K562 (cell line): ENCODE measurements around the gene TRNP1. TPM values are rescaled to one million over a fixed set of nuclear protein-coding genes. Genes with fewer than 3 reads are reported as not detected.
A peak's percentile ranks its signal among the peaks of the same experiment; 100 is the strongest.

Experiments used
- ATAC-seq: fragments of 200-7000 bp; cut with Tn5 transposase; 3 replicates; pipeline ENCODE4 v1.9.1; 2020; ENCODE audit warnings: moderate library complexity
- BruUV-seq: library from RNA; stranded (reverse); fragments of 400-500 nt; replicated peaks from 2 replicates; lab custom pipeline; 2021; lab: Mats Ljungman, UMichigan
- CTCF ChIA-PET: fragments of 300-600 bp; formaldehyde crosslinking; extraction: SDS; loops from one replicate; lab custom pipeline; 2021; ENCODE audit warnings: low intra/inter-chr PET ratio; lab: Yijun Ruan, JAX
- POLR2A ChIA-PET: fragments of 300-600, 350-650 bp; sonication (Branson Sonifier 250); formaldehyde crosslinking; extraction: SDS; loops from one replicate; lab custom pipeline; 2021; ENCODE audit warnings: antibody characterized with exemption, inconsistent platforms; lab: Yijun Ruan, JAX
- DNase-seq, 4 experiments: peaks; one replicate each; pipeline versions ENCODE4 v3.0.0 to v3.0.0-alpha.2; 2011 to 2018; ENCODE audit warnings: low spot score in 3 of 4, mixed read lengths in 3 of 4; ENCODE audit errors: extremely low read depth in 1 of 4
- FAIRE-seq: peaks from 2 replicates; lab custom pipeline; 2011; peaks lifted over from hg19 to GRCh38; lab: Jason Lieb, UNC
- H2AFZ ChIP-seq: 2 replicates; pipeline ENCODE4 v1.6.0; 2011; ENCODE audit warnings: low read depth, low read length, control low read depth, inconsistent platforms
- H3K27ac ChIP-seq: fragments of 200-600 bp; 3 replicates; pipeline ENCODE4 v1.8.0; 2011; ENCODE audit warnings: low read depth, mild to moderate bottlenecking, control low read depth, inconsistent platforms, low read length, moderate library complexity, mixed read lengths; ENCODE audit errors: extremely low read depth
- H3K27me3 ChIP-seq, 2 experiments: fragments of 300-600 bp in 1 of 2; 2 replicates in 1 of 2; 3 replicates in 1 of 2; pipeline versions ENCODE4 v1.6.0 to v1.8.0; 2011; ENCODE audit warnings: inconsistent platforms in 2 of 2, low read length in 2 of 2, mild to moderate bottlenecking in 1 of 2, mixed read lengths in 1 of 2, moderate library complexity in 1 of 2; ENCODE audit not compliant: control insufficient read depth in 2 of 2, insufficient read depth in 2 of 2
- H3K36me3 ChIP-seq: fragments of 300-600 bp; 3 replicates; pipeline ENCODE4 v1.8.0; 2011; ENCODE audit warnings: mild to moderate bottlenecking, low read length, inconsistent platforms; ENCODE audit not compliant: control insufficient read depth, insufficient read depth
- H3K4me1 ChIP-seq, 2 experiments: fragments of 200-600 bp in 1 of 2; replicated peaks in 1 of 2; 2 replicates in 1 of 2; 3 replicates in 1 of 2; pipeline versions ENCODE4 v1.5.1 to v1.8.0; 2011; ENCODE audit warnings: inconsistent platforms in 2 of 2, low read length in 2 of 2, mild to moderate bottlenecking in 1 of 2, mixed read lengths in 1 of 2, moderate library complexity in 1 of 2; ENCODE audit not compliant: control insufficient read depth in 2 of 2, insufficient read depth in 2 of 2
- H3K4me2 ChIP-seq: 2 replicates; pipeline ENCODE4 v1.6.1; 2011; ENCODE audit warnings: low read length, control low read depth, inconsistent platforms, mixed read lengths; ENCODE audit not compliant: insufficient read depth
- H3K4me3 ChIP-seq: fragments of 200-600 bp; sonication (generic), shearing (Covaris generic); 2 replicates; pipeline ENCODE4 v1.5.1; 2016; ENCODE audit warnings: control low read depth, inconsistent platforms
- H3K79me2 ChIP-seq: fragments of 200-600 bp; 3 replicates; pipeline ENCODE4 v1.8.0; 2011; ENCODE audit warnings: low read length, inconsistent platforms; ENCODE audit not compliant: control insufficient read depth, insufficient read depth
- H3K9ac ChIP-seq, 2 experiments: 2 replicates each; pipeline versions ENCODE4 v1.6.0 to v1.6.1; 2011; ENCODE audit warnings: low read depth in 2 of 2, low read length in 2 of 2, control low read depth in 1 of 2, inconsistent platforms in 1 of 2, mild to moderate bottlenecking in 1 of 2, mixed read lengths in 1 of 2; ENCODE audit not compliant: insufficient read depth in 1 of 2
- H3K9me1 ChIP-seq: one replicate; pipeline ENCODE4 v1.6.0; 2011; ENCODE audit warnings: inconsistent platforms, mild to moderate bottlenecking, low read length, moderate library complexity; ENCODE audit not compliant: control insufficient read depth, insufficient read depth
- H3K9me3 ChIP-seq: replicated peaks from 2 replicates; pipeline ENCODE4 v1.5.1; 2011; ENCODE audit warnings: low read depth, low read length, inconsistent platforms; ENCODE audit not compliant: control insufficient read depth, insufficient read depth
- H4K20me1 ChIP-seq: replicated peaks from 2 replicates; pipeline ENCODE4 v1.6.1; 2011; ENCODE audit warnings: low read length, inconsistent platforms, mixed read lengths; ENCODE audit not compliant: control insufficient read depth, insufficient read depth
- ETV5 ChIP-seq: sonication (generic); formaldehyde crosslinking; IDR thresholded peaks from 2 replicates; pipeline ENCODE4 v1.4.0; 2020; ENCODE audit warnings: low read depth, mild to moderate bottlenecking, missing genetic modification reagents
- NFATC3 ChIP-seq: fragments of 450-650 bp; IDR thresholded peaks from 2 replicates; pipeline ENCODE4 v1.6.1; 2017; ENCODE audit warnings: mild to moderate bottlenecking
- SIX5 ChIP-seq, 2 experiments: IDR thresholded peaks; 2 replicates each; pipeline ENCODE4 v1.6.1; 2011; ENCODE audit warnings: low read length in 2 of 2, borderline replicate concordance in 1 of 2, low read depth in 1 of 2, mild to moderate bottlenecking in 1 of 2, moderate library complexity in 1 of 2; ENCODE audit not compliant: insufficient read depth in 1 of 2
- WGBS: fragments of 100-300 bp; shearing (Covaris generic); methylation state at CpG from one replicate; pipeline ENCODE4 v1.1.6; 2016; ENCODE audit warnings: low coverage, mixed read lengths; ENCODE audit not compliant: insufficient coverage; ENCODE audit errors: missing lambda C conversion rate; 5-methylcytosine and 5-hydroxymethylcytosine counted together
- in situ Hi-C: fragments of 300-500 bp; cut with MboI; formaldehyde crosslinking; loops from 4 replicates; pipeline ENCODE4 v1.15.0; 2018; ENCODE audit warnings: inconsistent platforms, mixed read lengths
- intact Hi-C: fragments of 100-400 bp; cut with micrococcal nuclease; formaldehyde crosslinking; loops from 2 replicates; pipeline ENCODE4 v1.14.2; 2022
- polyA plus RNA-seq, 8 experiments: library from polyadenylated mRNA; depleted of rRNA in 4 of 8; stranded (reverse) in 5 of 8; unstranded in 3 of 8; fragments of >200 nt; fragmentation: Nextera tagmentation in 2 of 8; fragmentation: Illumina TruSeq in 1 of 8; extraction: Ambion mirVana in 2 of 8; extraction: Trizol in 1 of 8; gene quantifications; 2 replicates each; pipeline versions ENCODE4 v1.2.1 to v1.2.3, GENCODE V29; 2011 to 2014; ENCODE audit warnings: inconsistent platforms in 1 of 8, missing spikeins in 1 of 8
- total RNA-seq, 7 experiments: library from RNA; depleted of rRNA in 6 of 7; stranded (reverse); fragments of >200 nt in 6 of 7; fragmentation: Illumina TruSeq in 2 of 7; extraction: Trizol in 2 of 7; gene quantifications; 2 replicates each; pipeline versions ENCODE4 v1.2.1 to v1.2.3, GENCODE V29; 2011 to 2021; ENCODE audit warnings: low replicate concordance in 1 of 7
- TF ChIP-seq, protein P1 (sequence below): sonication (generic); formaldehyde crosslinking; IDR thresholded peaks from 2 replicates; pipeline ENCODE4 v1.8.1; 2023; ENCODE audit warnings: missing genetic modification reagents, mild to moderate bottlenecking, borderline replicate concordance

TRNP1 gene
- total and polyA plus RNA-seq, 9 of the 15 experiments (the other 6 are each of a cell fraction or from before 2014, with no cell fraction given), result 0.03 to 1.3 (median 0.95) TPM

DNA sequence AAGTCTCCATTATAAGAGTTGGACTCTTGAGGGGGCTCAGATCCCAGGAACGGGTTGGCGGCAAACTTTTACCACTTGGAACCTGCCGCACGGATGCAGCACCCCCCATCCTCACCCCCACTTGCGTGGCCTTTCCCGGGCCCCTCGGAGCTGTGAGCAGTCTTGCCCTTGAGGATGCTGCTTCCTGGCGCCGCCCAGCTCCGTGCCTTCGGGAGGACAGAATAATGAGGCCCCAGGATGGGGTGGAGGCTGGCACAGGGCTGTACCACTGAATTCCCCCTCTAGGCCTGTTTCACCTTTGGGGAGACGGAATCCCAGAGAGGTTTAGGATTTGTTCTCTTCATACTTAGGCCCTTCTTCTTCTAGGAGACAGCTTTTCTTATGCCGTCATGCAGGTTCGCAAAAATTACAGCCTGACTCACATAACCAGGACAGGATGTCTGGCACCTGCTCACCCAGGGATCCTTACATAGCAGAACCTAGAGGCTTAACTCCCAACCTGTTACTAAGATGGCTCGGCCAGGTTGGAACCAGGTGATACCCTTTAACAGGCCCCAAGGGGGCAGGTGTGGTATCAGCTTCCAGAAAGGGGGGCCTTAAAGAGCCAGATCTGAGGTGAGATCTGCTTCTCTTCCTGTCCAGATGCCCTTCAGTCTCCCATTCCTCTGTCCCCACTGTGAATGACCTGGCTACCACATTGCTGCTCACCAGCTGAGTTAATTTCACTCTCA lies 1.5 kb downstream of the TRNP1 start:
- peaks cover 10 to 36% of the 10 kb centered on the region in 2 experiments; a peak in 4 of 5 replicates for H3K4me1 ChIP-seq
- TF ChIP-seq NFATC3 (no peak), ETV5 (CRISPR knock-in tag) (no peak), SIX5 (IDR thresholded peaks at IDR 0.05; ENCODE audit: borderline replicate concordance in 1 of 2, insufficient read depth in 1 of 2, low read depth in 1 of 2, low read length in 2 of 2) (peak in 1 of 2 experiments; percentile 12; a peak in 1 of 4 replicates)
- TF ChIP-seq, protein P1, sequence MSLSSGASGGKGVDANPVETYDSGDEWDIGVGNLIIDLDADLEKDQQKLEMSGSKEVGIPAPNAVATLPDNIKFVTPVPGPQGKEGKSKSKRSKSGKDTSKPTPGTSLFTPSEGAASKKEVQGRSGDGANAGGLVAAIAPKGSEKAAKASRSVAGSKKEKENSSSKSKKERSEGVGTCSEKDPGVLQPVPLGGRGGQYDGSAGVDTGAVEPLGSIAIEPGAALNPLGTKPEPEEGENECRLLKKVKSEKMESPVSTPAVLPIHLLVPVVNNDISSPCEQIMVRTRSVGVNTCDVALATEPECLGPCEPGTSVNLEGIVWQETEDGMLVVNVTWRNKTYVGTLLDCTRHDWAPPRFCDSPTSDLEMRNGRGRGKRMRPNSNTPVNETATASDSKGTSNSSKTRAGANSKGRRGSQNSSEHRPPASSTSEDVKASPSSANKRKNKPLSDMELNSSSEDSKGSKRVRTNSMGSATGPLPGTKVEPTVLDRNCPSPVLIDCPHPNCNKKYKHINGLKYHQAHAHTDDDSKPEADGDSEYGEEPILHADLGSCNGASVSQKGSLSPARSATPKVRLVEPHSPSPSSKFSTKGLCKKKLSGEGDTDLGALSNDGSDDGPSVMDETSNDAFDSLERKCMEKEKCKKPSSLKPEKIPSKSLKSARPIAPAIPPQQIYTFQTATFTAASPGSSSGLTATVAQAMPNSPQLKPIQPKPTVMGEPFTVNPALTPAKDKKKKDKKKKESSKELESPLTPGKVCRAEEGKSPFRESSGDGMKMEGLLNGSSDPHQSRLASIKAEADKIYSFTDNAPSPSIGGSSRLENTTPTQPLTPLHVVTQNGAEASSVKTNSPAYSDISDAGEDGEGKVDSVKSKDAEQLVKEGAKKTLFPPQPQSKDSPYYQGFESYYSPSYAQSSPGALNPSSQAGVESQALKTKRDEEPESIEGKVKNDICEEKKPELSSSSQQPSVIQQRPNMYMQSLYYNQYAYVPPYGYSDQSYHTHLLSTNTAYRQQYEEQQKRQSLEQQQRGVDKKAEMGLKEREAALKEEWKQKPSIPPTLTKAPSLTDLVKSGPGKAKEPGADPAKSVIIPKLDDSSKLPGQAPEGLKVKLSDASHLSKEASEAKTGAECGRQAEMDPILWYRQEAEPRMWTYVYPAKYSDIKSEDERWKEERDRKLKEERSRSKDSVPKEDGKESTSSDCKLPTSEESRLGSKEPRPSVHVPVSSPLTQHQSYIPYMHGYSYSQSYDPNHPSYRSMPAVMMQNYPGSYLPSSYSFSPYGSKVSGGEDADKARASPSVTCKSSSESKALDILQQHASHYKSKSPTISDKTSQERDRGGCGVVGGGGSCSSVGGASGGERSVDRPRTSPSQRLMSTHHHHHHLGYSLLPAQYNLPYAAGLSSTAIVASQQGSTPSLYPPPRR, result 0 out of 2 replicates have a peak, but pooled peaks have one; percentile 31
- TF ChIP-seq, all 486 proteins: peak for 2
- no peak for FAIRE-seq
- CTCF ChIA-PET, result interaction anchor here (0.6 to 1.8 kb wide), 3 partner anchors 49 to 290 kb away, joined by 3 to 6 read pairs (median 4); no protein-coding TSS in a partner anchor
- H3K9ac ChIP-seq, result peak overlapping the region in 1 of 2 experiments; percentile 89; a peak in 2 of 4 replicates
- no peaks in the 10 kb centered on the region for H3K9me3 ChIP-seq
- H2AFZ ChIP-seq, result peak overlapping the region; percentile 81; the same call in 1 of the 2 replicates
- H3K79me2 ChIP-seq, result no peaks in the 10 kb centered on the region
- H3K4me3 ChIP-seq, result no peak overlapping the region
- peaks cover 9 to 28% of the 10 kb centered on the region in 2 experiments; a peak in 4 of 5 replicates for H3K27me3 ChIP-seq
- no peaks in the 10 kb centered on the region for H3K9me1 ChIP-seq
- BruUV-seq, result TSS peak; percentile 68
- no peak overlapping the region for H3K27ac ChIP-seq
- 51% methylated on average over 15 of the region's 15 CpGs for WGBS
- H3K36me3 ChIP-seq, result no peaks in the 10 kb centered on the region
- intact Hi-C loops (no loop called here), in situ Hi-C loops (loop anchor here (5.0 kb wide), 2 partner anchors 42 to 102 kb away; no protein-coding TSS in a partner anchor)
- no peak for ATAC-seq
- H4K20me1 ChIP-seq, result no peaks in the 10 kb centered on the region; the same call in 1 of the 2 replicates
- POLR2A ChIA-PET, result interaction anchor here (0.5 to 3.0 kb wide), 7 partner anchors 9 to 40 kb away, joined by 3 to 12 read pairs (median 3); no protein-coding TSS in a partner anchor
- H3K4me2 ChIP-seq, result 0 out of 2 replicates have a peak overlapping the region, but pooled peaks have one; percentile 54
- DNase-seq, result no peak
